ENCODE measurements around the gene CENPU.
A peak's percentile ranks its signal among the peaks of the same experiment; 100 is the strongest.
"Not testable (repeated sequence)": the region's sequence is repeated elsewhere in the genome, so short reads cannot be mapped to it uniquely, and the experiment has no call there.

CENPU gene

DNA sequence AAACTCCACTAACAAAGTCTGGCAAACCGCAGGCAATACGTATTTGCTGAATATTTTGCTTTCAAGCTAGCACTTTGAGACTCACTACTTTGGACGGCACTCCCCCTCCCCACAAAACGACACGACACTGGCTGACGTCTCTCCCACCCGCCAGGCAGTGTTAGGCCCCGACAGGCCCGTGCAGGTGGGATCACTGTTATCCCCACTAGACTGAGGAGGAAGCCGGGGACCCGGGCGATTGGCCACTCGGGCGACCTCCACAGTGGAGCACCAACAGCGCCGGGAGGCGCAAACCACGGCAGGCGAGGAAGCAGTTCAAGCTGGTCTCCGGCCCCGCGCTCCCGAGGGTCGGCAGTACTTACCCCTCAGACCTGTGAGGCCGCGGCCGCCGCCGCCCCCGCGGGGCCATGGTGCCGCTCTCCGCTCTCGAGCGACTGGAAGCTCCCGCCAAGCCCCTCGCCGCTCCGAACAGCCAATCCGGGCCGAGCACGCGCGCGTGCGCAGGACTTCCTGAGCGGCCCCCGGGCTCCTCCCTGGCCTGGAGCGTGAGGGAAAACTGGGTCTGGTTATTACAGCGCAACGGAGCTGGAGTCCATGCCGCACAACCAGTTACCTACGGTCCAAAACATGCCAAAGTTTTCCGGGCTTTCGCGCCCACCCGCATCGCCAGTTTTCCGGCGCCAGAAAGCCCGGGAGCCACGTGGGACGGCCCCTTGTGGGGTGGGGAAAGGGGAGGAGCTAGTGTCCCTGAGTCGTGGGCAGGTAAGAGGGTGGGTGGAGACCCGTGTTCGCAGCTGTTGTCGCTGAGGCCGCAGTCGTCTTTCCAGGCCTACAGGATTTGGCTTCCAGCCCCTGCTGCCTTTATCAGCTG lies at the start of gene CENPU:
TSS of gene CENPU (minus strand) at position 443 of the 871 bp plus-strand sequence. CDS start at position 409, 34 bp downstream.
- peak; percentile 90 for DNase-seq (ENCODE audit: low read depth)

- DNase-seq (ENCODE audit: low read depth) = no peak
Measured at GRCh38 chr4:184782731-184783373, 49.0 kb upstream of the CENPU start.

- not testable (repeated sequence) for DNase-seq (ENCODE audit: low read depth)
Measured at GRCh38 chr4:184779160-184779559, 45.3 kb upstream of the CENPU start.

DNA sequence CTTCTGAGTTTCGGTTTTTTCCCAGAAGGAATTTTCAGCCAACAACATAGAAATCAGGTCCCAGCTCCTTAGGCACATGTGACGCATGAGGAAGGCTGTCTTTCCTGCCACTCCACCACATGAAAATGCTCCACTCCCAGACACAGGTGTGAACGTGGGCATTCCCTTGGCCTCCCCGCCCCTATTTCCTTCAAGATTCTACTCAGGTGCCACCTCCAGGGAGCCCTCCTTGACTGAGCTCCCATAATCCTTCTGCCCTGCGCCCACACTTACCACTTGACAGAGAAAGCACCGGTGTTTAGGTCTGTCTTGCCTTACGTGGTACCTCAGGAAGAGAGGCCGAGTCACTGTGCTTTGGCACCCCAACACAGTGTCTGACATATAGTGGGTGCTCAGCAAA lies 44.4 kb upstream of the CENPU start:
- DNase-seq (ENCODE audit: low read depth) = no peak

GRCh38 chr4:184776821-184777220 lies 42.9 kb upstream of the CENPU start:
- no peak for DNase-seq (ENCODE audit: low read depth)

GRCh38 chr4:184775854-184776555 lies 42.1 kb upstream of the CENPU start:
- DNase-seq (ENCODE audit: low read depth) = no peak

GRCh38 chr4:184774152-184774551 lies 40.3 kb upstream of the CENPU start:
- DNase-seq (ENCODE audit: low read depth) = no peak

GRCh38 chr4:184771416-184771815 lies 37.5 kb upstream of the CENPU start:
- DNase-seq (ENCODE audit: low read depth) = no peak

DNA sequence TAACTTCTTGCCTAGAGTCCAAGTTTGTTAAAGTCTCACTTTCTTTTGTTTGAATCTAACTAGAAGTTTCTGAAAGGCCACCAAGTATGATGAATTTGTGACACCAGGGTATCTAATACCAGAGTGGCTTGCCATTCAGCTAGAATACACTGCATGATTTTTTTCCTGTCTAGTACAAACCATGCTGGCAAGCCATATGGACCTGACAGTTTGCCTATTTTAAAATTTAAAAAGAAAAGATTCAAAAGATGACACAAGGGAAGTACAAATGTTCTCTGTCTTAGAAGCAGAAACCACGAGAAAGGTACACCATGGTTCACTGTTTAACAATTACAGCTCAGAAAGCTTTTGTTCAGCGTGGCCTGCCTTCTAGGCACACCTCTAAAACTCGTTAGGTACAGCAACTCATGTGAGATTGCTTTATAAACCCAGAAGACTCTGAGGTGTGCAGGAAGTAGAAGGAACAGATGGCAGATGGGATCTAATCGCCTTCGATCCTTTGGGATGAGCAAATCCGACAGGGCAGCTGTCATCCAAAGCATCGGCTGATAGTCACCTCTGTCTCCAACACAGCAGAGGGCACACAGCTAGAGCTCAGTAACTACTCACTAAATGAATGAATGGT lies 35.4 kb upstream of the CENPU start:
- DNase-seq (ENCODE audit: low read depth) = no peak

GRCh38 chr4:184768296-184768695 lies 34.4 kb upstream of the CENPU start:
- DNase-seq (ENCODE audit: low read depth) = no peak

DNA sequence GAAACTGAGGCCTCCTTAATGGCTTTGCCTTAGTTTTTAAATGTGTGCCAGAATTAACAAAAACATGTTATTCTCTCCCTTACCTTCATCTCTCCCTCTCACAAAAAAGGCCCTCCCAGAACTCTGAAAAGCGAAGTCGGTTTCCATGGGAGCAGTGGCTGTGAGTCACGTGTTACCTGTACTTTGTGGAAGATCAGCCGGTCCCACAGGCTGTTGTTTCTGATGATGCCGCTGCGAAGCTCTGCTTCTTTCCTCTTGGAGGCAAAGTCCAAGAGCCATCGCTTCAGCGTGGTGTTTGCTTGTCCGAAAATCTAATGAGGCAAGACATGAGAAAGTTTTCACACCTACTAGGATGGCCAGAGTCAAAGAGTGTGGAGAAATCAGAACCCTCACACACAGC lies 32.5 kb upstream of the CENPU start:
- no peak for DNase-seq (ENCODE audit: low read depth)

DNA sequence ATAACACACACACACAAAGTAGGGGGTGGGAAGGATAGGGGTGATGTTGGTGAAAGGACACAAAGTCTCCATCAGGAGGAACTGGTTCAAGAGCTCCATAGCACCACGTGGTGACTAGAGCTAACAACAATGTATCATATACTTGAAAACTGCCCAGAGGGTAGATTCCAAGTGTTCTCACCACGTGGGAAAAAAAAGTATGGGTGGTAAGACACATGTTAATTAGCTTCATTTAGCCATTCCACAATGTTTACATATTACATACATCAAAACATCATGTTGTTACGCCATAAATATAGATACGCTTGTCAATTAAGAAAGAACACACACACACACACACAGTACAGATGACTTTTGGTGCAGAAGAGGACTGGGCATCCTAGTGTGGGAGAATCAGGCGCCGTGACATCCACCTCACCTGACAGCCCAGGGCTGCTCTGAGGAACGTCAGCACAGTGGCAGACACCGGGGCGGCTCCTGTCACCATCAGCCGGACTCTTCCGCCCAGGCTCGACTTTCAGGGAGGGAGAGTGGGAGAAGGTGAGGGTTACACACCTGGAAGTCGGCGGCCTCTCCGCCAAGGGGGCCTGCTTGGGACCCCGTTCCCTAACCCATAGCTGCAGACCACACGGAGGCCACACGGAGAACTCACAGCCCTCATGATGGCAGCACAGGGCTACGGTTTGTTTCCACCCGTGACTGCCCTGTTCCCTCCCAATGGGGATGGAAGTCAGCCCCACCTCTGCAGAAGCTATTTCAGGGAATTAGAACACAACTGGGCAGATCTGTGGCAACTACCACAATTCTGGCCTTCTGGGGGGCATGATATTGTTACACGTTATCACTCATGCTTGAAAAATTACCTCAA lies 31.8 kb upstream of the CENPU start:
- no peak for DNase-seq (ENCODE audit: low read depth)

DNA sequence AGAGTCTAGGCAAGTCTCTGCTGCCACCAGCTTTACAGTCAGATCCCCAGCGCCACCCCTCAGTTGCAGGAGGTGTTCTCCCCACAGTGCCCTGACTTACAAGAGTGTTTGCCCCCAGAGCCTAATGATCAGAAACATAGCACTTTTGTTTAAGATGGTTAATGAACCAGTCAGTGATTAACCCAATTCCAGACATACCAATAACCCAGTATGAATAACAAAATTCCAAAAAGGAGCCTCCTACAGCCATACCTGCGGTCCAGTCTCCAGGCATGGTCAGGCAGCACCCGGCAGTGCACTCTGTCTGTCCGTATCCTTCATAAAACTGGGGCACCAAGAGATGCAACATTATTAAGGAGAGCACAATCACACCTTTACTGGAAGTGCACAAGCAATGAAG lies 30.7 kb upstream of the CENPU start:
- no peak for DNase-seq (ENCODE audit: low read depth)

GRCh38 chr4:184763150-184763780 lies 29.4 kb upstream of the CENPU start:
- DNase-seq (ENCODE audit: low read depth) = no peak

DNA sequence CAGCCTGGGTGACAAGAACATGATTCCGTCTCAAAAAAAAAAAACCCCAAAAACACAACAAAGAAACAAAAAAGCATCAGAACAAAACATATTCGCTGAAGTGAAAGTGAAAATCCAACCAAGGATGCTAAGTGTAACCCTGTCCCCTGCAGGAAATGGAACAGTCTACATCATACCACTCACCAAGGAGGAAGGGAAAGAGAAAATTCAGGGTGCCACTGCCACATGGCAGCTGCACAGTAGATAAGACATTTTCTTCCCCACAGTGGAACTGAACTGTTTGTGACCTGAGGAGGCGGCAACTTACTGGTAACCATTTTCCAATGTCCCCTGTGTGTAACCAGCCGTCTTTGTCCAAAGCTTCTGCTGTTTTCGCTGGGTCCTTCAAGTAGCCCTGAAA lies 28.2 kb upstream of the CENPU start:
- DNase-seq (ENCODE audit: low read depth) = no peak

GRCh38 chr4:184760681-184761080 lies 26.8 kb upstream of the CENPU start:
- DNase-seq (ENCODE audit: low read depth) = no peak

DNA sequence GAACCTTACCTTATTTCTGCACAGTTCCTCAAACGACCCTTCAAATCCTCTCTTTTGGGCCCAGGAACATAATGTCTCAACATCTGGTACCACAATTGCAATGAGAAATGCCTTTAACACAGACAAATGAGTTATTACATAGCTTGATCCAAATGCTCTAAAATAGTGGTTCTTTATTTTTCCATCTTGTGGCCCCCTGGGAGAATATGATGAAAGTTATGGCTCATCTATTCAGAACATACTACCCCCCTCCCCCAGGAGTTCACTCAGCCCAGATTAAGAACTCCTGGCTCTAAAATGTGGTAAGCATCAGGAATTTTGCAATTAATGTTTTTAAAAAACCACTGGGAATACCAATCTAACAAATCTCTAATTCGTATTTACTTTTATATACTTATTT lies 23.9 kb upstream of the CENPU start:
- DNase-seq (ENCODE audit: low read depth) = no peak

- DNase-seq (ENCODE audit: low read depth) = no peak
Measured at GRCh38 chr4:184756399-184756798, 22.5 kb upstream of the CENPU start.

GRCh38 chr4:184755278-184755677 lies 21.4 kb upstream of the CENPU start:
- DNase-seq (ENCODE audit: low read depth) = no peak

DNA sequence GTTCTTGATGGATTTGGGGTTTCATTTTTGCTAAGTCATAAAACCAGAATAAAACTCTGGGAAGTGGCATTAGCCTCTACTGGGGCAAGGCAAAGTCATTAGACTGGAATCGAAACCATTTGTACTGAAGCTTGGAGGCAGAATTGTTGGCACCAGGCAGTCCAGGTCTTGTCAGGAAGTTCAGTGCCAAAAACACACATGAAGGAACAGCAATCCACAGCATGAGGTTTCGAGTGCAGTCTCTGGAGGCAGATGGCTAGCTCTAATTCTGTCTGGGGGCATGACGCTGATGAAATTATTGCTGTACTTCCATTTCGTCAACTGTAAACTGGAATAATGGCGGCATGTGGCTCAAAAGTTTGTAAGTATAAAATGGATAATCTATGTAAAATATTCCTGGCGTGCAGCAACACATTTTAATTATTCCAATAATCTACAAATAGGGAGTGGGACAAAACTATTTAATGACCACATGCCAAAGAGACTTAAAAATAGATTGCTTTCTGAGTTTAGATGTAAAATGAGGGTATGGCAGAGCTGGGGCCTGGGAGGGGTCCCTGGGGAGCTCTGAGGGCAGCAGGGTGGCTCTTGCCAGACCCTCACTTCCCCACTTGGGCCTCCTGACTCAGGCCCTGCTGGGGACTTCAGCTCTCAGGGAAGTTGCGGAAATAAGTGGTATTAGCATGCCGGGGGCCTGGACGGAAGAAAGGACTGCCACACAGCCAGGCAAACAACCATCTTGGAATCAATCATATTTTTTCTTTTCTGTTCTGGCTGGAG lies 18.8 kb upstream of the CENPU start:
- DNase-seq (ENCODE audit: low read depth) = no peak
